ENCODE results near the gene CCSER1.

GRCh38 chr4:90084967-90085295 lies 42.3 kb upstream of the CCSER1 start:
- TF ChIP-seq YY1 (IDR thresholded peaks at IDR 0.05) (no peak), FOXA1 (IDR thresholded peaks at IDR 0.05) (no peak), CTCF (IDR thresholded peaks at IDR 0.05; ENCODE audit: low read depth, low read length, missing input control) (no peak), ZBTB33 (IDR thresholded peaks at IDR 0.05) (no peak), TAF1 (conservative IDR thresholded peaks at IDR 0.05) (no peak), MAX (IDR thresholded peaks at IDR 0.05) (no peak), RXRA (IDR thresholded peaks at IDR 0.05) (no peak), REST (IDR thresholded peaks at IDR 0.05) (no peak), JUND (IDR thresholded peaks at IDR 0.05) (no peak), SP1 (IDR thresholded peaks at IDR 0.05) (no peak), RAD21 (IDR thresholded peaks at IDR 0.05) (no peak), GABPA (IDR thresholded peaks at IDR 0.05 in 1 of 2, conservative IDR thresholded peaks at IDR 0.05 in 1 of 2) (no peak), FOXA2 (IDR thresholded peaks at IDR 0.05) (no peak), EGR1 (IDR thresholded peaks at IDR 0.05; ENCODE audit: low read depth in 2 of 2) (no peak)

Data from liver (tissue), 3 donors.